Gastroesophageal sphincter (tissue), 3 donors: ENCODE data around the gene AUTS2.

ENCODE experiments used
- POLR2A ChIP-seq, 2 donors: fragments of 450-650 bp; IDR thresholded peaks; one replicate each; pipeline ENCODE4 v1.6.1; 2017; ENCODE audit warnings: antibody characterized with exemption in 2 of 2, mild to moderate bottlenecking in 2 of 2, moderate library complexity in 1 of 2
- POLR2AphosphoS5 ChIP-seq: sonication (generic); formaldehyde crosslinking; IDR thresholded peaks from one replicate; pipeline ENCODE4 v1.6.1; 2017; ENCODE audit warnings: antibody characterized with exemption
- TF ChIP-seq, protein P1 (sequence below), 4 experiments: fragments of 200-600 bp in 2 of 4; fragments of 450-650 bp in 2 of 4; sonication (generic) in 1 of 4; IDR thresholded peaks; one replicate each; pipeline ENCODE4 v1.5.1; 2017 to 2019; ENCODE audit warnings: antibody characterized with exemption in 4 of 4, mild to moderate bottlenecking in 2 of 4, moderate library complexity in 2 of 4

- TF ChIP-seq, protein P1, sequence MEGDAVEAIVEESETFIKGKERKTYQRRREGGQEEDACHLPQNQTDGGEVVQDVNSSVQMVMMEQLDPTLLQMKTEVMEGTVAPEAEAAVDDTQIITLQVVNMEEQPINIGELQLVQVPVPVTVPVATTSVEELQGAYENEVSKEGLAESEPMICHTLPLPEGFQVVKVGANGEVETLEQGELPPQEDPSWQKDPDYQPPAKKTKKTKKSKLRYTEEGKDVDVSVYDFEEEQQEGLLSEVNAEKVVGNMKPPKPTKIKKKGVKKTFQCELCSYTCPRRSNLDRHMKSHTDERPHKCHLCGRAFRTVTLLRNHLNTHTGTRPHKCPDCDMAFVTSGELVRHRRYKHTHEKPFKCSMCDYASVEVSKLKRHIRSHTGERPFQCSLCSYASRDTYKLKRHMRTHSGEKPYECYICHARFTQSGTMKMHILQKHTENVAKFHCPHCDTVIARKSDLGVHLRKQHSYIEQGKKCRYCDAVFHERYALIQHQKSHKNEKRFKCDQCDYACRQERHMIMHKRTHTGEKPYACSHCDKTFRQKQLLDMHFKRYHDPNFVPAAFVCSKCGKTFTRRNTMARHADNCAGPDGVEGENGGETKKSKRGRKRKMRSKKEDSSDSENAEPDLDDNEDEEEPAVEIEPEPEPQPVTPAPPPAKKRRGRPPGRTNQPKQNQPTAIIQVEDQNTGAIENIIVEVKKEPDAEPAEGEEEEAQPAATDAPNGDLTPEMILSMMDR (IDR thresholded peaks at IDR 0.05): no peak
- TF ChIP-seq POLR2A (IDR thresholded peaks at IDR 0.05): no peak
- TF ChIP-seq POLR2AphosphoS5: peak; percentile 79
Observed at GRCh38 chr7:70063927-70064326, 465.7 kb downstream of the AUTS2 start.
